Breast epithelium (tissue), 3 donors: ENCODE data around the gene SAMD8.
"Not testable (repeated sequence)": the region's sequence is repeated elsewhere in the genome, so short reads cannot be mapped to it uniquely, and the experiment has no call there.

Source experiments
- POLR2A ChIP-seq: fragments of 450-650 bp; IDR thresholded peaks from one replicate; pipeline ENCODE4 v1.6.1; 2016; ENCODE audit warnings: antibody characterized with exemption, mild to moderate bottlenecking, moderate library complexity
- POLR2AphosphoS5 ChIP-seq, 3 donors: sonication (generic); formaldehyde crosslinking; IDR thresholded peaks; one replicate each; pipeline ENCODE4 v1.6.1; 2017; ENCODE audit warnings: antibody characterized with exemption in 3 of 3
- TF ChIP-seq, protein P1 (sequence below), 3 donors: fragments of 450-650 bp; IDR thresholded peaks; one replicate each; pipeline ENCODE4 v1.5.1; 2016 to 2017; ENCODE audit warnings: antibody characterized with exemption in 3 of 3, mild to moderate bottlenecking in 3 of 3, moderate library complexity in 3 of 3

DNA sequence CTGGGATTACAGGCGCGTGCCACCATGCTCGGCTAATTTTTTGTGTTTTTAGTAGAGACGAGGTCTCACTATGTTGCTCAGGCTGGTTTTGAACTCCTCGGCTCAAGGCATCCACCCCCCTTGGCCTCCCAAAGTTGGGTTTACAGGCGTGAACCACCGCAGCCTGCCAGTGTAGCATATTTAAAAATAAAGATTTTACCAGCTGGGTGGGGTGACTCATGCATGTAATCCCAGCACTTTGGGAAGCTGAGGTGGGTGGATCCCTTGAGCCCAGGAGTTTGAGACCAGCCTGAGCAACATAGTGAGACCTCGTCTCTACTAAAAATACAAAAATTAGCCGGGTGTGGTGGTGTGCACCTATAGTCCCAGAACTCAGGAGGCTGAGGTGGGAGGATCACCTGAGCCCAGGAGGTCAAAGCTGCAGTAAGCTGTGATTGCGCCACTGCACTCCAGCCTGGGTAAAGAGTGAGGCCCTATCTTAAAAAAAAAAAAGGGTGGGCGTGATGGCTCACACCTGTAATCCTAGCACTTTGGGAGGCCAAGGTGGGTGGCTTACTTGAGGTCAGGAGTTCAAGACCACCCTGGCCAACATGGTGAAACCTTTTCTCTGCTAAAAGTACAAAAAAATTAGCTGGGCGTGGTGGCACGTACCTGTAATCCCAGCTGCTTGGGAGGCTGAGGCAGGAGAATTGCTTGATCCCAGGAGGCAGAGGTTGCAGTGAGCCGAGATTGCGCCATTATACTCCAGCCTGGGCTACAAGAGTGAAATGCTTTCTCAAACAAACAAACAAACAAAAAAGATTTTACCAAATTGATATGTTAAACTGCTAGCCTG lies 5.7 kb downstream of the SAMD8 start:
- TF ChIP-seq POLR2A; POLR2AphosphoS5 (IDR thresholded peaks at IDR 0.05): not testable (repeated sequence)
- TF ChIP-seq, protein P1, sequence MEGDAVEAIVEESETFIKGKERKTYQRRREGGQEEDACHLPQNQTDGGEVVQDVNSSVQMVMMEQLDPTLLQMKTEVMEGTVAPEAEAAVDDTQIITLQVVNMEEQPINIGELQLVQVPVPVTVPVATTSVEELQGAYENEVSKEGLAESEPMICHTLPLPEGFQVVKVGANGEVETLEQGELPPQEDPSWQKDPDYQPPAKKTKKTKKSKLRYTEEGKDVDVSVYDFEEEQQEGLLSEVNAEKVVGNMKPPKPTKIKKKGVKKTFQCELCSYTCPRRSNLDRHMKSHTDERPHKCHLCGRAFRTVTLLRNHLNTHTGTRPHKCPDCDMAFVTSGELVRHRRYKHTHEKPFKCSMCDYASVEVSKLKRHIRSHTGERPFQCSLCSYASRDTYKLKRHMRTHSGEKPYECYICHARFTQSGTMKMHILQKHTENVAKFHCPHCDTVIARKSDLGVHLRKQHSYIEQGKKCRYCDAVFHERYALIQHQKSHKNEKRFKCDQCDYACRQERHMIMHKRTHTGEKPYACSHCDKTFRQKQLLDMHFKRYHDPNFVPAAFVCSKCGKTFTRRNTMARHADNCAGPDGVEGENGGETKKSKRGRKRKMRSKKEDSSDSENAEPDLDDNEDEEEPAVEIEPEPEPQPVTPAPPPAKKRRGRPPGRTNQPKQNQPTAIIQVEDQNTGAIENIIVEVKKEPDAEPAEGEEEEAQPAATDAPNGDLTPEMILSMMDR (IDR thresholded peaks at IDR 0.05) = not testable (repeated sequence)
